ENCODE results near the gene PACS1.

- TF ChIP-seq CTCF (IDR thresholded peaks at IDR 0.05) (no peak), POLR2A (IDR thresholded peaks at IDR 0.05) (no peak)
These were observed 170.1 kb downstream of the PACS1 start for GRCh38 chr11:66239998-66240780.
